Neural progenitor cell (in vitro differentiated cells): Measurements from ENCODE around the gene ADARB2. TPM values are rescaled to one million over a fixed set of nuclear protein-coding genes. Genes with fewer than 3 reads are reported as not detected.

Experiments
- DNase-seq: peaks from one replicate; pipeline ENCODE4 v3.0.0-alpha.2; 2016; ENCODE audit warnings: low spot score
- H2AFZ ChIP-seq: fragments of 200-600 bp; sonication (generic); replicated peaks from 2 replicates; pipeline ENCODE4 v1.6.1; 2016; ENCODE audit warnings: antibody characterized with exemption
- H3F3A ChIP-seq: fragments of 200-600 bp; sonication (generic); 2 replicates; pipeline ENCODE4 v1.6.1; 2016; ENCODE audit warnings: antibody characterized with exemption, low read depth
- H3K27ac ChIP-seq: fragments of 200-600 bp; sonication (generic); 2 replicates; pipeline ENCODE4 v1.5.1; 2016; ENCODE audit warnings: mild to moderate bottlenecking
- H3K27me3 ChIP-seq: fragments of 200-600 bp; sonication (generic); 2 replicates; pipeline ENCODE4 v1.6.1; 2016; ENCODE audit warnings: mild to moderate bottlenecking, moderate library complexity
- H3K36me3 ChIP-seq: fragments of 200-600 bp; sonication (generic); 2 replicates; pipeline ENCODE4 v1.5.1; 2016
- H3K4me1 ChIP-seq: fragments of 200-600 bp; sonication (generic); 2 replicates; pipeline ENCODE4 v1.6.1; 2016; ENCODE audit warnings: mixed run types
- H3K4me2 ChIP-seq: fragments of 200-600 bp; sonication (generic); 2 replicates; pipeline ENCODE4 v1.6.1; 2016
- H3K4me3 ChIP-seq: fragments of 200-600 bp; sonication (generic); 2 replicates; pipeline ENCODE4 v1.5.1; 2016
- H3K79me2 ChIP-seq: fragments of 200-600 bp; sonication (generic); 2 replicates; pipeline ENCODE4 v1.6.1; 2016; ENCODE audit warnings: low read depth
- H3K9ac ChIP-seq: fragments of 200-600 bp; sonication (generic); 2 replicates; pipeline ENCODE4 v1.6.1; 2016
- H3K9me3 ChIP-seq: fragments of 200-600 bp; sonication (generic); 2 replicates; pipeline ENCODE4 v1.5.1; 2016; ENCODE audit warnings: low read depth
- H4K20me1 ChIP-seq: fragments of 200-600 bp; sonication (generic); 2 replicates; pipeline ENCODE4 v1.6.1; 2016; ENCODE audit warnings: low read depth
- H3K27ac Mint-ChIP-seq: 3 replicates; pipeline ENCODE4 v1.8.0; 2021; ENCODE audit warnings: mixed read lengths
- H3K27me3 Mint-ChIP-seq: 2 replicates; pipeline ENCODE4 v1.8.0; 2022; ENCODE audit warnings: low read depth, mild to moderate bottlenecking, inconsistent platforms, moderate library complexity, mixed read lengths; ENCODE audit not compliant: insufficient read depth
- H3K36me3 Mint-ChIP-seq: 3 replicates; pipeline ENCODE4 v1.8.0; 2021; ENCODE audit warnings: mixed read lengths
- H3K4me1 Mint-ChIP-seq: 3 replicates; pipeline ENCODE4 v1.8.0; 2021; ENCODE audit warnings: mixed read lengths
- H3K4me3 Mint-ChIP-seq: 3 replicates; pipeline ENCODE4 v1.8.0; 2021; ENCODE audit warnings: mild to moderate bottlenecking, moderate library complexity, mixed read lengths
- H3K9me3 Mint-ChIP-seq: 3 replicates; pipeline ENCODE4 v1.8.0; 2020; ENCODE audit warnings: mixed read lengths
- CTCF ChIP-seq: fragments of 200-600 bp; sonication (generic); IDR thresholded peaks from 2 replicates; pipeline ENCODE4 v1.5.1; 2017; ENCODE audit warnings: antibody characterized with exemption, mild to moderate bottlenecking
- EZH2 ChIP-seq: fragments of 200-600 bp; sonication (generic); IDR thresholded peaks from 2 replicates; pipeline ENCODE4 v1.6.1; 2017; ENCODE audit warnings: antibody characterized with exemption, mild to moderate bottlenecking, moderate library complexity
- EZH2phosphoT487 ChIP-seq: fragments of 200-600 bp; sonication (generic); IDR thresholded peaks from 2 replicates; pipeline ENCODE4 v1.6.1; 2017; ENCODE audit warnings: antibody characterized with exemption
- total RNA-seq: library from RNA; depleted of rRNA; stranded (reverse); fragments of >200 nt; gene quantifications from 2 replicates; pipeline ENCODE4 v1.2.3, GENCODE V29; 2015; ENCODE audit warnings: low replicate concordance

Gene ADARB2
- total RNA-seq, 1 donor from 2014 or later, result not detected

DNA sequence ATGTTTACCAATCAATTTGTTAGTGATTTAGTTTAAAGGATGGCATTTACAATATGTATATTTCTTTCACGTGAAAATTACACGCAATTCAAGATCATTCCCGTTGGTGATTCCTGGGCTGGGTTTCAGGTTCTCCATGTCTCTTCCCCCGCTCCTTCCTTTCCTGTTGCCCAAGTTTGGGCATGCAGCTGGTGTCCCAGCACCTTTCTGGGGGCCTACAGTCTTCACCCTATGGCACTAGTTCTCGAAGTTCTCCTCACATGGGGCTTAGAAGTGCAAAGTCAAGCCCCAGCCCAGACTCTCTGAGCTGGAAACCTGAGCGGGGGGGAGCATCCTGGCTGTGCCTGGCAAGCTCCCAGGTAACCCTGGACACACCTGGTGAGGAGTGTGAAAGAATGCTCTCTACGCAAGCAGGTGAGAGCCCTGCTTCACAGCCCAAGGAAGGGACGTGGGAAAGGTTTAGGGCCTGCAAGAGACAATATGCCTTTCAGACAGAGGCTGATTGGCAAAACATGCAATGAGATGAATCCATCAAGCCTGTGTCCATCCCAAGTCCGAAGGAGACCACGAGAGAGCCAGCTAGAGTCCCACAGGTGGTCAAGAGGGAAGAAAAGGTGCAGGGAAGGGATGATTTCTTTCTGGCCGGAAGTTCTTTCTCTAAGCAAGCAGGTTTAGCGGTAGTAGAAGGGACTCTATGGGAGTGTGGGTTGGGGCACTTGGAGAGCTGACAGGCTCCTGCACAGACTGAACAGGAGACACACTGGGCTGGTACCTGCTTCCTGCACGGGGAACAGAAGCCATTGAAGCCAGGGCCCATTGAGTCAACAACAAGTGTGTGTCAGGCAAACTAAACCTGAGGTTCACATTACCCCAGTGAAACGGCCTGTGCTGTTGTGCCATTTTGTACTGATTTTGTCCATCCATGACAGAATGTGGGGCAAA lies 131.1 kb downstream of the ADARB2 start:
- H4K20me1 ChIP-seq, result no peaks in the 10 kb centered on the region
- H3K9ac ChIP-seq, result no peak overlapping the region
- H3K4me2 ChIP-seq, result no peak overlapping the region
- H3K27me3 ChIP-seq, result no peaks in the 10 kb centered on the region
- no peak overlapping the region for H2AFZ ChIP-seq
- H3K4me1 ChIP-seq, result peaks cover 20% of the 10 kb centered on the region
- H3K27ac ChIP-seq, result no peak overlapping the region
- no peaks in the 10 kb centered on the region for H3K36me3 Mint-ChIP-seq
- DNase-seq, result no peak
- H3K4me3 ChIP-seq, result no peak overlapping the region
- TF ChIP-seq CTCF, result no peak
- no peak for TF ChIP-seq EZH2
- TF ChIP-seq EZH2phosphoT487, result no peak
- no peaks in the 10 kb centered on the region for H3K36me3 ChIP-seq
- no peaks in the 10 kb centered on the region for H3K9me3 ChIP-seq
- peaks cover 34% of the 10 kb centered on the region for H3K4me1 Mint-ChIP-seq
- peaks cover 7% of the 10 kb centered on the region for H3K27me3 Mint-ChIP-seq
- H3K79me2 ChIP-seq, result no peaks in the 10 kb centered on the region
- H3F3A ChIP-seq, result peaks cover 14% of the 10 kb centered on the region
- H3K4me3 Mint-ChIP-seq, result no peak overlapping the region
- no peaks in the 10 kb centered on the region for H3K9me3 Mint-ChIP-seq
- H3K27ac Mint-ChIP-seq, result no peak overlapping the region

DNA sequence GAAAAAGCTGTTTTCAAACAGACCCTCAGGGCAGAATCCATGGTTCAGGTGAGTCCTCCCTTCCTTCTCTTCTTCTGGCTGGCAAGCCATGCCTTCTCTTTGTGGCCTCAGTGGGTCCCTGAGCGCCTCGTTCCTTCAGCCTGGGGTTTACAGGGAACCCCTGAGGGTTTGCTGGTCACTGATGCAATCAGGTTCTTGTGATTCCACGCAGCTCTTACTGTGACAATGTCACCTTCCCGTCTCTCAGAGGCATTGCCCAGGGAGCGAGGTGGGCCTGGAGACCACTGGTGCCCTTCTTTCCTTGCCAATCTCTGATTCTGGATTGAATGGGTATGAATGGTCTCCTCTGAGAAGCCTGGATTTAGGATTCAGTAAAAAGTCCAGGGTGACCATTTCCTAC lies 132.2 kb downstream of the ADARB2 start:
- Histone ChIP-seq H3K9me3 (no peaks in the 10 kb centered on the region), H3K27ac (no peak overlapping the region), H3K4me1 (peaks cover 20% of the 10 kb centered on the region), H3K36me3 (no peaks in the 10 kb centered on the region), H2AFZ (no peak overlapping the region), H3K4me3 (no peak overlapping the region), H3F3A (peaks cover 14% of the 10 kb centered on the region), H4K20me1 (no peaks in the 10 kb centered on the region), H3K79me2 (no peaks in the 10 kb centered on the region), H3K9ac (no peak overlapping the region), H3K27me3 (no peaks in the 10 kb centered on the region), H3K4me2 (no peak overlapping the region)
- Mint-ChIP-seq H3K4me3 (no peak overlapping the region), H3K27ac (no peak overlapping the region), H3K4me1 (peaks cover 29% of the 10 kb centered on the region), H3K27me3 (peaks cover 7% of the 10 kb centered on the region), H3K9me3 (no peaks in the 10 kb centered on the region), H3K36me3 (no peaks in the 10 kb centered on the region)
- DNase-seq, result no peak
- no peak for TF ChIP-seq EZH2phosphoT487
- no peak for TF ChIP-seq EZH2
- no peak for TF ChIP-seq CTCF

DNA sequence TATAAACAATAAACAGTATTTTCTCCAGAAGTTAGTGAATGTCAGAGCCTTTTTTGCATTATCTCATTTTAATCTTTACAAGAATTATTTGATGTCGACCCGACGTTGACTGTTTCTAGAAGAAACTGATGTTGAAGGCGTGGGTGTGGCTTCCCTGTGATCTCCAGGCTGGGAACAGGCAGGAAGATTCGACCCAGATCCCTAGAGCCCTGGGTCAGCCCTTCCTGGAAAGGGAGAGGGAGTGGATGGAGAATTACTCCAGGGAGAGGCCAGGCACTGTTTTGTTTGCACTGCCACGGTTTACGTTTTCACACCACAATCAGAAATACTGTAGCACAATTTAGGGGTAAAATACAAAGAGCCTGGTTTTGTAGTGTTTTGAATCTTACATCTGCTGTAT lies 133.1 kb downstream of the ADARB2 start:
- Histone ChIP-seq H3K4me2 (no peak overlapping the region), H3K9ac (no peak overlapping the region), H2AFZ (no peak overlapping the region), H3K4me3 (no peak overlapping the region), H3K9me3 (no peaks in the 10 kb centered on the region), H3F3A (peaks cover 10% of the 10 kb centered on the region), H4K20me1 (no peaks in the 10 kb centered on the region), H3K27me3 (no peaks in the 10 kb centered on the region), H3K79me2 (no peaks in the 10 kb centered on the region), H3K27ac (no peak overlapping the region), H3K4me1 (peaks cover 14% of the 10 kb centered on the region), H3K36me3 (no peaks in the 10 kb centered on the region)
- peaks cover 7% of the 10 kb centered on the region for H3K27me3 Mint-ChIP-seq
- H3K9me3 Mint-ChIP-seq, result no peaks in the 10 kb centered on the region
- no peak overlapping the region for H3K4me3 Mint-ChIP-seq
- no peaks in the 10 kb centered on the region for H3K36me3 Mint-ChIP-seq
- H3K27ac Mint-ChIP-seq, result no peak overlapping the region
- peaks cover 20% of the 10 kb centered on the region for H3K4me1 Mint-ChIP-seq
- no peak for TF ChIP-seq EZH2phosphoT487
- no peak for DNase-seq

- peaks cover 3% of the 10 kb centered on the region for H3K4me1 ChIP-seq
- TF ChIP-seq CTCF (no peak), EZH2phosphoT487 (no peak), EZH2 (no peak)
- H3K4me2 ChIP-seq, result no peak overlapping the region
- no peak overlapping the region for H3K27ac ChIP-seq
- no peak overlapping the region for H3K4me3 ChIP-seq
- H3K9me3 Mint-ChIP-seq, result no peaks in the 10 kb centered on the region
- H3K4me3 Mint-ChIP-seq, result no peak overlapping the region
- no peak overlapping the region for H3K9ac ChIP-seq
- H3K4me1 Mint-ChIP-seq, result peaks cover 10% of the 10 kb centered on the region
- H3K27me3 Mint-ChIP-seq, result peaks cover 7% of the 10 kb centered on the region
- no peaks in the 10 kb centered on the region for H3K36me3 ChIP-seq
- no peaks in the 10 kb centered on the region for H3K27me3 ChIP-seq
- no peak overlapping the region for H2AFZ ChIP-seq
- no peaks in the 10 kb centered on the region for H4K20me1 ChIP-seq
- no peaks in the 10 kb centered on the region for H3K9me3 ChIP-seq
- no peaks in the 10 kb centered on the region for H3F3A ChIP-seq
- H3K79me2 ChIP-seq, result no peaks in the 10 kb centered on the region
- no peaks in the 10 kb centered on the region for H3K36me3 Mint-ChIP-seq
- no peak for DNase-seq
- H3K27ac Mint-ChIP-seq, result no peak overlapping the region
These were observed 134.1 kb downstream of the ADARB2 start for GRCh38 chr10:1603181-1603580.
